GDM1 (cell line): ENCODE results near the gene FAM72B.
"Not testable (repeated sequence)": the region's sequence is repeated elsewhere in the genome, so short reads cannot be mapped to it uniquely, and the experiment has no call there.

Experiments
- DNase-seq: peaks from one replicate; lab custom pipeline; 2025; lab: John Stamatoyannopoulos, UW

FAM72B gene

GRCh38 chr1:121200232-121200631, 16.1 kb upstream of the FAM72B start:
- DNase-seq, result not testable (repeated sequence)

- DNase-seq, result not testable (repeated sequence)
Observed at GRCh38 chr1:121199763-121200162, 15.6 kb upstream of the FAM72B start.

- DNase-seq, result not testable (repeated sequence)
Observed at GRCh38 chr1:121197095-121197882, 13.1 kb upstream of the FAM72B start.

GRCh38 chr1:121192512-121192911, 8.4 kb upstream of the FAM72B start:
- not testable (repeated sequence) for DNase-seq

GRCh38 chr1:121187914-121188313, 3.8 kb upstream of the FAM72B start:
- not testable (repeated sequence) for DNase-seq

- DNase-seq, result not testable (repeated sequence)
Observed at GRCh38 chr1:121186191-121186590, 2.1 kb upstream of the FAM72B start.

GRCh38 chr1:121185140-121185708, 1.1 kb upstream of the FAM72B start:
- not testable (repeated sequence) for DNase-seq

- not testable (repeated sequence) for DNase-seq
Observed at GRCh38 chr1:121183867-121184266, 273 bp downstream of the FAM72B start.

GRCh38 chr1:121178197-121178596, 5.9 kb downstream of the FAM72B start:
- DNase-seq, result not testable (repeated sequence)

GRCh38 chr1:121176649-121177048, 7.5 kb downstream of the FAM72B start:
- DNase-seq, result not testable (repeated sequence)

GRCh38 chr1:121168152-121168668, 15.9 kb downstream of the FAM72B start:
- DNase-seq, result not testable (repeated sequence)

- DNase-seq, result not testable (repeated sequence)
Observed at GRCh38 chr1:121167225-121167738, 16.9 kb downstream of the FAM72B start.

GRCh38 chr1:121165296-121165695, 18.8 kb downstream of the FAM72B start:
- not testable (repeated sequence) for DNase-seq

GRCh38 chr1:121163850-121164757, 20.0 kb downstream of the FAM72B start:
- DNase-seq, result not testable (repeated sequence)

GRCh38 chr1:121161199-121161901, 22.8 kb downstream of the FAM72B start:
- not testable (repeated sequence) for DNase-seq

GRCh38 chr1:121160118-121160517, 24.0 kb downstream of the FAM72B start:
- not testable (repeated sequence) for DNase-seq

- not testable (repeated sequence) for DNase-seq
Observed at GRCh38 chr1:121157609-121158008, 26.5 kb downstream of the FAM72B start.

- not testable (repeated sequence) for DNase-seq
Observed at GRCh38 chr1:121156958-121157603, 27.1 kb downstream of the FAM72B start.

GRCh38 chr1:121155671-121156358, 28.3 kb downstream of the FAM72B start:
- DNase-seq, result not testable (repeated sequence)

GRCh38 chr1:121154811-121155210, 29.3 kb downstream of the FAM72B start:
- not testable (repeated sequence) for DNase-seq
